HG03442 (cell line): ENCODE results near the gene SLC1A4.

Experiments used
- ATAC-seq: cut with Tn5 transposase; IDR thresholded peaks from one replicate; pipeline ENCODE4 v1.9.1; 2021; ENCODE audit warnings: mild to moderate bottlenecking, moderate library complexity; ENCODE audit not compliant: unreplicated experiment

SLC1A4 gene

DNA sequence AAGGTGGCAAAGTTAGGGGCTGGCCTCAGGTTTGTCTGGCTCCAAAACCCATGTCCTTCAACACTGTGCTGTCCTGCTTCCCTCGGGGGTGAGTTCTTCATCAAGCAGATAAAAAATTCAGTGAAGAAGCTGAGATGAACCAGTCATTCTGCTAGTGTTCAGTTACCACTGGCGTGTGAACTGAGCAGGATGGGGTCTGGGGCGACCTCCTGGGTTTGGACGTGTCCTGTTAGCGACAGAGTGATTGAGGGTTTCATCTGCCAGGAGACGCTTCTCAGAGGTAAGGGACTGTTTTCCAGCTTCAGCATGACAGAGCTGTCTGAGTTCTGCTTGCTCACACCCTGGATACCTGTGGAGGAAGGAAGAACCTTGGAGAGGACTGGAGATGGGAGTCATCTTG is 81.7 kb downstream of the SLC1A4 start:
- no peak for ATAC-seq

DNA sequence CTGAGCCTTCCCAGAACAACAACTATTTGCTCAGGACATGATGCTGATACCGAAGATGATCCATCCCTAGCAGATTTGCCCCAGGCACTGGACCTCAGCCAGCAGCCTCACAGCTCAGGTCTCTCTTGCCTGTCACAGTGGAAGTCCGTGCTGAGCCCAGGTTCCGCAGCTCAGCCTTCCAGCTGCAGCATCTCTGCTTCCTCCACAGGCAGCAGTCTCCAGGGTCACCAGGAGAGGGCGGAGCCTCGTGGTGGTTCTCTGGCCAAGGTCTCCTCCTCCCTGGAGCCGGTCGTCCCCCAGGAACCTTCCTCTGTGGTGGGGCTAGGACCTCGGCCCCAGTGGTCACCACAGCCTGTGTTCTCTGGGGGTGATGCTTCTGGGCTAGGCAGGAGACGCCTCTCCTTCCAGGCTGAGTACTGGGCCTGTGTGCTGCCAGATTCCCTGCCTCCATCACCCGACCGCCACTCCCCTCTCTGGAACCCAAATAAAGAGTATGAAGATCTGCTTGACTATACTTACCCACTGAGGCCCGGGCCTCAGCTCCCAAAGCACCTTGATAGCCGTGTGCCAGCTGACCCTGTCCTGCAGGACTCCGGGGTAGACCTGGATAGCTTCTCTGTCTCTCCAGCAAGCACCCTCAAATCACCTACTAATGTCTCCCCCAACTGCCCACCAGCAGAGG is 82.4 kb downstream of the SLC1A4 start:
- ATAC-seq = no peak

DNA sequence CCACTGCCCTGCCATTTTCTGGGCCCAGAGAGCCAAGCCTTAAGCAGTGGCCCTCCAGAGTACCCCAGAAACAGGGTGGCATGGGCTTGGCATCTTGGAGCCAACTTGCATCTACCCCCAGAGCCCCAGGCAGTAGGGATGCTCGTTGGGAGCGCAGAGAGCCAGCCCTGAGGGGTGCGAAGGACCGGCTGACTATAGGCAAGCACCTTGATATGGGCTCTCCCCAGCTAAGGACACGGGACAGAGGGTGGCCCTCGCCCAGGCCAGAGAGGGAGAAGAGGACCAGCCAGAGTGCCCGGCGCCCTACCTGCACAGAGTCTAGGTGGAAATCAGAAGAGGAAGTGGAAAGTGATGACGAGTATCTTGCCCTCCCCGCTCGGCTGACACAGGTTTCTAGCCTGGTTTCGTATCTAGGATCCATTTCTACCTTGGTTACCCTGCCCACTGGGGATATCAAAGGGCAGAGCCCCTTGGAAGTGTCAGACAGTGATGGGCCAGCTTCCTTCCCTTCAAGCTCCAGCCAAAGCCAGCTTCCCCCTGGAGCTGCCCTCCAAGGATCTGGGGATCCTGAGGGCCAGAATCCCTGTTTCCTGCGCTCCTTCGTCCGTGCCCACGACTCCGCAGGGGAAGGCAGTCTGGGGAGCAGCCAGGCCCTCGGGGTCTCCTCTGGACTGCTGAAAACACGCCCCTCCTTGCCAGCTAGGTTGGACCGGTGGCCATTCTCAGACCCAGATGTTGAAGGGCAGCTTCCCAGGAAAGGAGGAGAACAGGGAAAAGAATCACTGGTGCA is 83.2 kb downstream of the SLC1A4 start:
- ATAC-seq = peak; percentile 73
